ENCODE data around the gene PINLYP. TPM values are rescaled to one million over a fixed set of nuclear protein-coding genes. Genes with fewer than 3 reads are reported as not detected.

Gene PINLYP
- total and polyA plus RNA-seq, 2 donors: 12.3 to 16.0 TPM

DNA sequence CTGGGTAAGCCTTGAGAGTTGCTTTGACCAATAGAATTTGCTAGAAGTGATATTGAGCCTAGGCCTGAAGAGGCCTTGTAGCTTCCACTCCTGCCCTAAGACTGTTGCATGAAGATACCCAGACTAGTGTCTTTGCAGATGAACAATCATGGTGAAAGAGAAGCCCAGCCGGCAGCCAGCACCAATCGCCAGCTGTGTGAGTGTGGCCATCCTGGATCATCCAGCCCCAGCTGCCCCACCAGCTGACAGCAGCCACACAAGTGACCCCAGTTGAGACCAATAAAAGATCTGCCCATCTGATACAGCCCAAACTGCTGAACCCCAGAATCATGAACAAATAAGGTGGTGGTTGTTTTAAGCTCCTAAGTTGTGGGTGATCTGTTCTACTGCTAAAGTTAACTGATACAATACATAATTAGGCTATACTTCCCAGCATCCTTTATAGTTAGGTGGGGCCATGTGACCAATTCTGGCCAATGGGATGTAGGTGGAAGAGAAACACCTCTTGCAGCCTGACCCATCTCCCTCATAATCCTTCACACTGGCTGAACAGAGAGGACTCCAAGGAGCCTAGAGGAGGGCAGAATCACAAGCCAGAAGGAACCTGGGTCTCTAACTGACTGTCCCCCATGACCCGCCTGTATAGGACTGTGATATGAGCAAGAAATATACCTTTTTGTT is 53.2 kb downstream of the PINLYP start:
- peaks cover 0 to 1% of the 10 kb centered on the region in 2 donors for H3K9me3 ChIP-seq (ENCODE audit: control insufficient read depth in 2 of 2, insufficient read depth in 1 of 2, low read length in 1 of 2)
- no peak overlapping the region for H3K27ac ChIP-seq (ENCODE audit: low read depth in 1 of 2, low read length in 1 of 2)
- no peak for DNase-seq (ENCODE audit: low read depth in 6 of 9, low spot score in 9 of 9)
- no peak overlapping the region for H3K4me3 ChIP-seq (ENCODE audit: low read length in 2 of 2)
- H3K4me1 ChIP-seq (ENCODE audit: control insufficient read depth in 2 of 2, insufficient read depth in 2 of 2, low read length in 2 of 2): peaks cover 8 to 12% of the 10 kb centered on the region in 2 donors
- H3K36me3 ChIP-seq (ENCODE audit: control insufficient read depth in 2 of 2, insufficient read depth in 2 of 2, low read length in 1 of 2): no peaks in the 10 kb centered on the region
- peaks cover 2 to 39% of the 10 kb centered on the region in 2 donors for H3K27me3 ChIP-seq (ENCODE audit: control insufficient read depth in 2 of 2, insufficient read depth in 1 of 2, low read length in 1 of 2)
- WGBS: 96% methylated on average over 3 of the region's 3 CpGs

- Histone ChIP-seq H3K27me3 (ENCODE audit: control insufficient read depth in 2 of 2, insufficient read depth in 1 of 2, low read length in 1 of 2) (peaks cover 2 to 52% of the 10 kb centered on the region in 2 donors), H3K4me1 (ENCODE audit: control insufficient read depth in 2 of 2, insufficient read depth in 2 of 2, low read length in 2 of 2) (peaks cover 0 to 11% of the 10 kb centered on the region in 2 donors), H3K4me3 (ENCODE audit: low read length in 2 of 2) (no peak overlapping the region), H3K9me3 (ENCODE audit: control insufficient read depth in 2 of 2, insufficient read depth in 1 of 2, low read length in 1 of 2) (no peaks in the 10 kb centered on the region), H3K27ac (ENCODE audit: low read depth in 1 of 2, low read length in 1 of 2) (no peak overlapping the region), H3K36me3 (ENCODE audit: control insufficient read depth in 2 of 2, insufficient read depth in 2 of 2, low read length in 1 of 2) (no peaks in the 10 kb centered on the region)
- no peak for DNase-seq (ENCODE audit: low read depth in 6 of 9, low spot score in 9 of 9)
- 92% methylated on average over 5 of the region's 5 CpGs for WGBS
These were observed 55.9 kb downstream of the PINLYP start for GRCh38 chr19:43631491-43631890.

Other genes starting within 250 kb of the PINLYP start
- gene CD177, start 222.1 kb upstream of the PINLYP start, total RNA-seq: 0.99 TPM
- gene CD177, start 222.1 kb upstream of the PINLYP start, polyA plus RNA-seq: 0.80 TPM
- gene TEX101, start 160.9 kb upstream of the PINLYP start, total RNA-seq: 0.99 TPM
- gene TEX101, start 160.9 kb upstream of the PINLYP start, polyA plus RNA-seq: 0.18 TPM
- gene LYPD3, start 110.2 kb upstream of the PINLYP start, total RNA-seq: 3.0 TPM
- gene LYPD3, start 110.2 kb upstream of the PINLYP start, polyA plus RNA-seq: 34.2 TPM
- 12.0 TPM for gene PHLDB3, start 71.1 kb upstream of the PINLYP start, total RNA-seq
- 37.9 TPM for gene PHLDB3, start 71.1 kb upstream of the PINLYP start, polyA plus RNA-seq
- 32.3 TPM for gene ETHE1, start 48.6 kb upstream of the PINLYP start, total RNA-seq
- gene ETHE1, start 48.6 kb upstream of the PINLYP start, polyA plus RNA-seq: 44.8 TPM
- 0.38 TPM for gene ZNF575, start 42.6 kb upstream of the PINLYP start, total RNA-seq
- 2.5 TPM for gene ZNF575, start 42.6 kb upstream of the PINLYP start, polyA plus RNA-seq
- gene XRCC1, start 274 bp upstream of the PINLYP start, total RNA-seq: 28.2 TPM
- 23.2 TPM for gene XRCC1, start 274 bp upstream of the PINLYP start, polyA plus RNA-seq
- gene IRGQ, start 20.3 kb downstream of the PINLYP start, total RNA-seq: 4.4 TPM
- 7.5 TPM for gene IRGQ, start 20.3 kb downstream of the PINLYP start, polyA plus RNA-seq
- gene ZNF576, start 20.8 kb downstream of the PINLYP start, total RNA-seq: 9.7 TPM
- gene ZNF576, start 20.8 kb downstream of the PINLYP start, polyA plus RNA-seq: 10.3 TPM
- 0.05 TPM for gene SRRM5, start 36.3 kb downstream of the PINLYP start, total RNA-seq
- 0.39 TPM for gene SRRM5, start 36.3 kb downstream of the PINLYP start, polyA plus RNA-seq
- gene ZNF428, start 43.8 kb downstream of the PINLYP start, total RNA-seq: 74.3 TPM
- 54.8 TPM for gene ZNF428, start 43.8 kb downstream of the PINLYP start, polyA plus RNA-seq
- gene CADM4, start 64.0 kb downstream of the PINLYP start, total RNA-seq: 1.5 TPM
- 6.5 TPM for gene CADM4, start 64.0 kb downstream of the PINLYP start, polyA plus RNA-seq
- gene PLAUR, start 94.4 kb downstream of the PINLYP start, total RNA-seq: 5.3 TPM
- gene PLAUR, start 94.4 kb downstream of the PINLYP start, polyA plus RNA-seq: 15.3 TPM
- gene IRGC, start 140.3 kb downstream of the PINLYP start, total RNA-seq: not detected
- 0.02 TPM for gene IRGC, start 140.3 kb downstream of the PINLYP start, polyA plus RNA-seq
- gene SMG9, start 179.2 kb downstream of the PINLYP start, total RNA-seq: 16.0 TPM
- 36.9 TPM for gene SMG9, start 179.2 kb downstream of the PINLYP start, polyA plus RNA-seq
- gene KCNN4, start 205.2 kb downstream of the PINLYP start, total RNA-seq: 8.7 TPM
- 22.9 TPM for gene KCNN4, start 205.2 kb downstream of the PINLYP start, polyA plus RNA-seq
- 1.7 TPM for gene LYPD5, start 226.6 kb downstream of the PINLYP start, total RNA-seq
- gene LYPD5, start 226.6 kb downstream of the PINLYP start, polyA plus RNA-seq: 3.2 TPM

All from thymus (tissue), 11 donors.